Fibroblast of mammary gland (primary cell): ENCODE data around the gene ZNF77.
A peak's percentile ranks its signal among the peaks of the same experiment; 100 is the strongest.
"Not testable (repeated sequence)": the region's sequence is repeated elsewhere in the genome, so short reads cannot be mapped to it uniquely, and the experiment has no call there.

Experiments used
- DNase-seq: peaks from one replicate; pipeline ENCODE4 v3.0.0-alpha.2; 2010; ENCODE audit warnings: low read depth
- H3K4me3 ChIP-seq: 2 replicates; pipeline ENCODE4 v1.5.1; 2011; ENCODE audit warnings: low read depth, mild to moderate bottlenecking, low read length, moderate library complexity; ENCODE audit not compliant: control insufficient read depth
- TF ChIP-seq, protein P1 (sequence below): conservative IDR thresholded peaks from 2 replicates; pipeline ENCODE4 v1.5.1; 2011; ENCODE audit warnings: low read depth, low read length, inconsistent platforms; ENCODE audit not compliant: control insufficient read depth, insufficient read depth

Gene ZNF77

DNA sequence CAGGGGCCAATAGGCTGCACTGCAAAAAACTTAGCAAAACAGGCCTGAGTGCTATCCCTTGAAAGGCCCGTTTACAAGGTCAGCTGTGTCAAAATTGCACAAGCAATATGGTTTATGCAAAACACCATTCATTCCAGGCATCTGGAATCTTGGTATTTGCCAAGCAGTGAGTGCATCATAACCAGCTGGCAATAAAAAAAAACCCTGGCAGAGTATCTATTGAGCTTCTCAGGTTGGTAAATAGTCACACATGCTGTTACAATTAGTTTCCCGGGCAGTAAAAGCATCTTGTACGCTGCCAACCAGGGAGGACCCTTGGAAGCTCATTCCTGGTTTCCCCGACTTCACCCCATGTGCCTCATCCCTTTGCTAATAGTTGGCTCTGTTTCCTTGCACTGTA is 21.3 kb downstream of the ZNF77 start:
- H3K4me3 ChIP-seq = no peak overlapping the region
- DNase-seq = peak; percentile 86
- TF ChIP-seq, protein P1, sequence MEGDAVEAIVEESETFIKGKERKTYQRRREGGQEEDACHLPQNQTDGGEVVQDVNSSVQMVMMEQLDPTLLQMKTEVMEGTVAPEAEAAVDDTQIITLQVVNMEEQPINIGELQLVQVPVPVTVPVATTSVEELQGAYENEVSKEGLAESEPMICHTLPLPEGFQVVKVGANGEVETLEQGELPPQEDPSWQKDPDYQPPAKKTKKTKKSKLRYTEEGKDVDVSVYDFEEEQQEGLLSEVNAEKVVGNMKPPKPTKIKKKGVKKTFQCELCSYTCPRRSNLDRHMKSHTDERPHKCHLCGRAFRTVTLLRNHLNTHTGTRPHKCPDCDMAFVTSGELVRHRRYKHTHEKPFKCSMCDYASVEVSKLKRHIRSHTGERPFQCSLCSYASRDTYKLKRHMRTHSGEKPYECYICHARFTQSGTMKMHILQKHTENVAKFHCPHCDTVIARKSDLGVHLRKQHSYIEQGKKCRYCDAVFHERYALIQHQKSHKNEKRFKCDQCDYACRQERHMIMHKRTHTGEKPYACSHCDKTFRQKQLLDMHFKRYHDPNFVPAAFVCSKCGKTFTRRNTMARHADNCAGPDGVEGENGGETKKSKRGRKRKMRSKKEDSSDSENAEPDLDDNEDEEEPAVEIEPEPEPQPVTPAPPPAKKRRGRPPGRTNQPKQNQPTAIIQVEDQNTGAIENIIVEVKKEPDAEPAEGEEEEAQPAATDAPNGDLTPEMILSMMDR = no peak

DNA sequence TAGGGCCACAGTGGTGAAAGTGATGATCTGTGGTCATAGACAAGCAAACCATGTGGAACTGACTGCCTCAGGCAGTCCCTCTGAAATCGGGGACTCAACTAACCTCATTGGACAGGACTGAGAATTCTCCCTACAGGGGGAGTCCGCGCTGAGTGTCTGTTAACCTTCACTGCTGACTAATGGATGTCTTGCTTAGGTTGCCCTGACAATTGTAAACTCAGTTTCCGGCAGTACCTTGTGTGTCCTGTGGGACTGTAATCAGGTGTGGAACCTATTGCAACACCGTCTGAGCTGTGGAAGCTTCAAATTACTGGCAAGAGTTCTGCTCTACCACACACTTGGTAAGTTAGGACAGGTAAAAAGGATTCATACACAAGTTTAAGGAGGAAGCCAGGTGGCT is 21.8 kb downstream of the ZNF77 start:
- TF ChIP-seq, protein P1 = no peak
- DNase-seq = no peak
- no peak overlapping the region for H3K4me3 ChIP-seq

DNA sequence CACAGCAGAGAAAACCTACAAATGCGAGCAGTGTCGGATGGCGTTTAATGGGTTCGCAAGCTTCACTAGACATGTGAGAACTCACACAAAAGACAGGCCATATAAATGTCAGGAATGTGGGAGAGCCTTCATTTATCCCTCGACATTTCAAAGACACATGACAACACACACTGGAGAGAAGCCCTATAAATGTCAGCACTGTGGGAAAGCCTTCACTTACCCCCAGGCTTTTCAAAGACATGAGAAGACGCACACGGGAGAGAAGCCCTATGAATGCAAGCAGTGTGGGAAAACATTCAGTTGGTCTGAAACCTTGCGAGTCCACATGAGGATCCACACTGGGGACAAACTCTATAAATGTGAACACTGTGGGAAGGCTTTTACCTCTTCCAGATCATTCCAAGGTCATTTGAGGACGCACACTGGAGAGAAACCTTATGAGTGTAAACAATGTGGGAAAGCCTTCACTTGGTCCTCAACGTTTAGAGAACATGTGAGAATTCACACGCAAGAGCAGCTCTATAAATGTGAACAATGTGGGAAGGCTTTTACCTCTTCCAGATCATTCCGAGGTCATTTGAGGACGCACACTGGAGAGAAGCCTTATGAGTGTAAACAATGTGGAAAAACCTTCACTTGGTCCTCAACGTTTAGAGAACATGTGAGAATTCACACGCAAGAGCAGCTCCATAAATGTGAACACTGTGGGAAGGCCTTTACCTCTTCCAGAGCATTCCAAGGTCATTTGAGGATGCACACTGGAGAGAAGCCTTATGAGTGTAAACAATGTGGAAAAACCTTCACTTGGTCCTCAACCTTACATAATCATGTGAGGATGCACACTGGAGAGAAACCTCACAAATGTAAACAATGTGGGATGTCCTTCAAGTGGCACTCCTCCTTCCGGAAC is 27.2 kb downstream of the ZNF77 start:
- DNase-seq = no peak
- TF ChIP-seq, protein P1 = no peak
- H3K4me3 ChIP-seq = no peak overlapping the region

DNA sequence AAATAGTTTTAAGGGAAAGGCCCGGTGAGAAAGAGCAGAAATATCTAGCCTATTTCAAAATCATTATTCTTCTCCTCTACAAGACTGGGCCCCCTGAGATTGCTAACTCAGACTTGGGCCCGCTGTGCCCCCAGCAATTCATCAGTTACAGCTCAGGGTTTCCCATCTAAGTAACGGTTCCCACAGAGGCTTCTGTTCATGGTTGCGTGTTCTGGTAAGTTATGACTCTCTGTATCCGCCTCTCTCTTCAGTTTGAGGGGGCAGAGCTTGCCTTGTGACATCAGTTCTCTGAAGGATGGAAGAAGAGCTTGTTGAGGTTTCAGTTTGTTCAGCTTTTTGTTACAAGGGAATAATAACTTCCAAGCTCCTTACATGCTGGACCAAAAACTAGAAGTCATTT is 32.5 kb downstream of the ZNF77 start:
- TF ChIP-seq, protein P1 = no peak
- no peak for DNase-seq
- no peak overlapping the region for H3K4me3 ChIP-seq

DNA sequence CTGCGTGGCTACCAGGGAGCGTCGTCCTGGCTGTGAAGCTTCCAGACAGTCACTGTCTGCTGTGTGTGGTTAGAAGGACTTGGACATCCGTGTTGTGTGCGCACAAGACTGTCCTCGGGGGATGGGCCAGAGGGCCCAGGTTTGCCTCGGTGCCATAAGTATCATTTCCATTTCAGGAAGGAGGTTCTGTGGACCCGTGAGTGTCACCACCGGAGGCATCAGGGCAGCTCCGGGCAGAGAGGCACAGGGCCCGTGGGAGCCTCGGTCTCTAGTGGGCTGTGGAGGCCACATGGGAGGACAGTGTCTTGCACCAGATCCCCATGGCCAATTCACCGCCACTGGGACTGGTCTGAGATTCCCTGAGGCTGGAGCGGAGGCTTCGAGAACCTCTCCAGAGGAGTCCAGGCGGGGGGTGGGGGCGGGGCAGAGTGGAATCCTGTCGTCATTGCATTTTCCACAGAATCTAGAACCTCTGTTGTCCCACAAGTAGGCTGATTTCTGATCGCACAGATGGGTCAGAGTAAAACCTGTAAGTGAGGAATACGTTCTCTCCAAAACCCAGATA is 38.1 kb downstream of the ZNF77 start:
- no peak for DNase-seq
- TF ChIP-seq, protein P1 = no peak
- H3K4me3 ChIP-seq = no peak overlapping the region

DNA sequence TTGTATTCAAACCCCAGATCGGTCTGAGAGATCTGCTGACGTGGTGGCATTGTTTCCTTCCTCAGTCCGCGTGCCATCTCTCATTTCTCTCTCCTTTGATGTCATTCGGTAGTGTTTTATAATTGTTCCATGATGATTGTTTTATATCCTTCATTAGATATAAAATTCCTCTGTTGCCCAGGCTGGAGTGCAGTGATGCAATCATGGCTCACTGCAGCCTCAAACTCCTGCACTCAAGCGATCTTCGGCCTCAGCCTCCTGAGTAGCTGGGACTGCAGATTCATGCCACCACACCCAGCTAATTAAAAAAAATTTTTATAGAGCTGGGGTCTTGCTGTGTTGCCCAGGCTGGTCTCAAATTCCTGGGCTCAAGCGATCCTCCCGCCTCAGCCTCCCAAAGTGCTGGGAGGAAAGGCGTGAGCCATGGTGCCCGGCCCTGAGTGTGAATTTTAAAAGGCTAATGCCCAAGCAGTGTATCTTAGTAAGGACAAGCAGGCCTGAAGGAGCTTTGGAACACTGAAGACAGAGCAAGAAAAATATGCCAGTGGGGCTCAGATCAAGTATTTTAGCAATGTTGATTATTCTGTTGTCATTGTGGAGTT is 38.8 kb downstream of the ZNF77 start:
- H3K4me3 ChIP-seq = no peak overlapping the region
- TF ChIP-seq, protein P1 = no peak
- DNase-seq = no peak

DNA sequence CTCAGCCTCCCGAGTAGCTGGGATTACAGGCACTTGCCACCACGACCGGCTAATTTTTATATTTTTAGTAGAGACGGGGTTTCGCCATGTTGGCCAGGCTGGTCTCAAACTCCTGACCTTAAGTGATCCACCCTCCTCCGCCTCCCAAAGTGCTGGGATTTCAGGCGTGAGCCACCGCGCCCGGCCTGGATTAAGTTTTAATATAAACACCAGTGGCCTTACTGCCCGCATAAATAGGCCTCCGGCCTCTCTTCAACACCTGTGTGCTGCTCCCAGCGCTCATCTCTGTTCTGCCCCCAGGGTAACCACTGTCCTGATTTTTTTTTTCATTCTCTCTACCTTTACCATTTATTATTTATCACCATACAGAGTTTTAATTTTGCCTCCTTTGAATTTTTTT is 41.4 kb downstream of the ZNF77 start:
- not testable (repeated sequence) for H3K4me3 ChIP-seq, DNase-seq
